Activated B cell treated with CpG ODN at 0.5 μM for 24 hours (primary cell): ENCODE measurements around the gene KMT5C. TPM values are rescaled to one million over a fixed set of nuclear protein-coding genes. Genes with fewer than 3 reads are reported as not detected.

Experiments used
- ATAC-seq: fragments of 200-7000 bp; cut with Tn5 transposase; one replicate; pipeline ENCODE4 v1.10.0; 2021; ENCODE audit warnings: low read depth, mild to moderate bottlenecking, moderate library complexity
- CTCF ChIA-PET: fragments of 350-600 bp; sonication (Branson Sonifier 250); formaldehyde crosslinking; loops from one replicate; lab custom pipeline; 2021; ENCODE audit warnings: antibody characterized with exemption; lab: Charles Lee
- POLR2A ChIA-PET: fragments of 350-600 bp; sonication (Branson Sonifier 250); formaldehyde crosslinking; loops from one replicate; lab custom pipeline; 2021; ENCODE audit warnings: antibody characterized with exemption; lab: Charles Lee
- DNase-seq: peaks from one replicate; pipeline ENCODE4 v3.0.0; 2022
- H3K27ac Mint-ChIP-seq: one replicate; pipeline ENCODE4 v1.8.0; 2020; ENCODE audit warnings: mixed read lengths
- H3K27me3 Mint-ChIP-seq: one replicate; pipeline ENCODE4 v1.8.0; 2021; ENCODE audit warnings: mixed read lengths
- H3K36me3 Mint-ChIP-seq: one replicate; pipeline ENCODE4 v1.8.0; 2021; ENCODE audit warnings: low read depth, mixed read lengths
- H3K4me1 Mint-ChIP-seq: one replicate; pipeline ENCODE4 v1.8.0; 2021; ENCODE audit warnings: mixed read lengths
- H3K4me3 Mint-ChIP-seq: one replicate; pipeline ENCODE4 v1.8.0; 2020; ENCODE audit warnings: mild to moderate bottlenecking, mixed read lengths
- H3K9me3 Mint-ChIP-seq: one replicate; pipeline ENCODE4 v1.8.0; 2020; ENCODE audit warnings: mixed read lengths
- CTCF ChIP-seq: fragments of 200-600 bp; IDR thresholded peaks from one replicate; pipeline ENCODE4 v1.8.0; 2022; ENCODE audit warnings: antibody characterized with exemption, mild to moderate bottlenecking
- intact Hi-C: fragments of 100-400 bp; cut with micrococcal nuclease; formaldehyde crosslinking; loops from one replicate; pipeline ENCODE4 v1.15.1; 2024
- total RNA-seq: library from RNA; stranded (reverse); gene quantifications from 2 replicates; pipeline ENCODE4 v1.2.3, GENCODE V29; 2022

Gene KMT5C
- total RNA-seq, 1 donor from 2014 or later, result 8.1 TPM

GRCh38 chr19:55372316-55373081 is 32.8 kb downstream of the KMT5C start:
- POLR2A ChIA-PET, result interaction anchor here (1.5 to 2.1 kb wide), 2 partner anchors 12 to 33 kb away, joined by 4 to 7 read pairs; partner anchors contain the start of genes KMT5C and TMEM238

DNA sequence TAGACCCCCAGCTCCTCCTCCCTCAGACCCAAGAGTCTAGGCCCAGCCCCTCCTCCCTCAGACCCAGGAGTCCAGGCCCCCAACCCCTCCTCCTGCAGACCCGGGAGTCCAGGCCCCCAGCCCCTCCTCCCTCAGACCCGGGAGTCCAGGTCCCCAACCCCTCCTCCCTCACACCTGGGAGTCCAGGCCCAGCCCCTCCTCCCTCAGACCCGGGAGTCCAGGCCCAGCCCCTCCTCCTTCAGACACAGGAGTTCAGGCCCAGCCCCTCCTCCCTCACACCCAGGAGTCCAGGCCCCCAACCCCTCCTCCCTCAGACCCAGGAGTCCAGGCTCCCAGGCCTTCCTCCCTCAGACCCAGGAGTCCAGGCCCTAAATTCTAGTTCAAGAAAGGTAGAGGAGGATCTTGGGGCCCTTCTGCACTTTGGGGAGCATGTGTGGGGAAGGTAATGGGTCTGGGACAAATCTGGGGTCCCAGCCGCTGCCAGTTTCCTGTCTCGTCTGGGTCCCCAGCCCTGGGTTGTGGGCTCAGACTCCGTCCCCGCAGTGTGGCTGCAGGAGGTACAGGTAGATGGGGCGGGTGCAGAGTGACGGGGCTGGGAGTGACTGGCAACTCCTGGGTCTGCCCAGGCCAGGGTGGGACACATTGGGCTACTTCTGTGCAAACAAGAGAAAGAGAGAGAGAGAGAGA is 33.8 kb downstream of the KMT5C start:
- H3K4me1 Mint-ChIP-seq, result peaks cover 14% of the 10 kb centered on the region
- H3K9me3 Mint-ChIP-seq, result no peaks in the 10 kb centered on the region
- intact Hi-C loops, result no loop called here
- H3K36me3 Mint-ChIP-seq, result no peaks in the 10 kb centered on the region
- DNase-seq (no peak), ATAC-seq (no peak)
- ChIA-PET CTCF (no interaction called here), POLR2A (interaction anchor here (1.5 to 2.1 kb wide), 2 partner anchors 11 to 34 kb away, joined by 4 to 7 read pairs; partner anchors contain the start of genes KMT5C and TMEM238)
- H3K27ac Mint-ChIP-seq, result no peak overlapping the region
- H3K4me3 Mint-ChIP-seq, result no peak overlapping the region
- peaks cover 39% of the 10 kb centered on the region for H3K27me3 Mint-ChIP-seq
- TF ChIP-seq CTCF, result no peak

More at GRCh38 chr19:55372316-55373081, 32.8 kb downstream of the KMT5C start:
- intact Hi-C loops, result no loop called here
- Mint-ChIP-seq H3K4me1 (peaks cover 14% of the 10 kb centered on the region), H3K27ac (no peak overlapping the region), H3K27me3 (peaks cover 43% of the 10 kb centered on the region), H3K9me3 (no peaks in the 10 kb centered on the region), H3K4me3 (no peak overlapping the region), H3K36me3 (no peaks in the 10 kb centered on the region)
- no peak for ATAC-seq
- TF ChIP-seq CTCF, result no peak
- no peak for DNase-seq
- CTCF ChIA-PET, result no interaction called here

GRCh38 chr19:55373993-55374757 is 34.5 kb downstream of the KMT5C start:
- Mint-ChIP-seq H3K27ac (no peak overlapping the region), H3K4me1 (peaks cover 14% of the 10 kb centered on the region), H3K9me3 (no peaks in the 10 kb centered on the region), H3K27me3 (peaks cover 39% of the 10 kb centered on the region), H3K36me3 (no peaks in the 10 kb centered on the region), H3K4me3 (no peak overlapping the region)
- ChIA-PET CTCF (no interaction called here), POLR2A (no interaction called here)
- no peak for TF ChIP-seq CTCF
- intact Hi-C loops, result no loop called here
- DNase-seq, result no peak
- no peak for ATAC-seq

- Mint-ChIP-seq H3K27ac (no peak within 1 kb of the TSS), H3K4me3 (no peak within 1 kb of the TSS), H3K9me3 (no peaks in the 10 kb centered on the region), H3K36me3 (no peaks in the 10 kb centered on the region), H3K27me3 (peaks cover 25% of the 10 kb centered on the region), H3K4me1 (peaks cover 6% of the 10 kb centered on the region)
- no peak for TF ChIP-seq CTCF
- POLR2A ChIA-PET, result no interaction called here
- CTCF ChIA-PET, result no interaction called here
- intact Hi-C loops, result no loop called here
- DNase-seq (no peak), ATAC-seq (no peak)
Measured at GRCh38 chr19:55376241-55376933, 36.7 kb downstream of the KMT5C start, which contains the start of gene TMEM190. Gene TMEM190 (plus strand): TSS chr19:55376826. CDS start chr19:55376854, 28 bp downstream.
